Fibroblast of lung (primary cell): ENCODE results near the gene CAMK2N2. TPM values are rescaled to one million over a fixed set of nuclear protein-coding genes. Genes with fewer than 3 reads are reported as not detected.

Experiments
- DNase-seq, 2 donors: peaks; one replicate each; pipeline versions ENCODE4 v3.0.0 to v3.0.0-alpha.2; 2010; ENCODE audit warnings: low read depth in 2 of 2
- H2AFZ ChIP-seq: 2 replicates; pipeline ENCODE4 v1.5.1; 2012; ENCODE audit warnings: low read length, control low read depth, inconsistent platforms
- H3K27ac ChIP-seq: 2 replicates; pipeline ENCODE4 v1.5.1; 2011; ENCODE audit warnings: low read length, control low read depth; ENCODE audit not compliant: insufficient read depth
- H3K27me3 ChIP-seq: 2 replicates; pipeline ENCODE4 v1.5.1; 2011; ENCODE audit warnings: mild to moderate bottlenecking, low read length; ENCODE audit not compliant: control insufficient read depth, insufficient read depth
- H3K36me3 ChIP-seq: 2 replicates; pipeline ENCODE4 v1.5.1; 2011; ENCODE audit warnings: low read length; ENCODE audit not compliant: control insufficient read depth, insufficient read depth
- H3K4me1 ChIP-seq: 2 replicates; pipeline ENCODE4 v1.5.1; 2011; ENCODE audit warnings: low read length; ENCODE audit not compliant: control insufficient read depth, insufficient read depth; ENCODE audit errors: extremely low read depth
- H3K4me2 ChIP-seq: 2 replicates; pipeline ENCODE4 v1.5.1; 2011; ENCODE audit warnings: low read length, control low read depth; ENCODE audit not compliant: insufficient read depth; ENCODE audit errors: extremely low read depth
- H3K4me3 ChIP-seq, 4 experiments: fragments of 200-600 bp in 1 of 4; sonication (generic) in 1 of 4; replicated peaks in 1 of 4; 2 replicates each; pipeline ENCODE4 v1.5.1; 2011 to 2016; ENCODE audit warnings: low read length in 4 of 4, low read depth in 3 of 4, mild to moderate bottlenecking in 3 of 4, control low read depth in 2 of 4, inconsistent platforms in 1 of 4, mixed read lengths in 1 of 4; ENCODE audit not compliant: insufficient read depth in 1 of 4; ENCODE audit errors: control extremely low read depth in 1 of 4
- H3K79me2 ChIP-seq: 2 replicates; pipeline ENCODE4 v1.5.1; 2012; ENCODE audit warnings: mild to moderate bottlenecking, low read length, inconsistent platforms; ENCODE audit not compliant: control insufficient read depth, insufficient read depth
- H3K9ac ChIP-seq: 2 replicates; pipeline ENCODE4 v1.5.1; 2011; ENCODE audit warnings: mild to moderate bottlenecking, low read length, control low read depth; ENCODE audit not compliant: insufficient read depth
- H3K9me3 ChIP-seq: 2 replicates; pipeline ENCODE4 v1.5.1; 2012; ENCODE audit warnings: low read depth, low read length; ENCODE audit not compliant: control insufficient read depth, insufficient read depth
- H4K20me1 ChIP-seq: 2 replicates; pipeline ENCODE4 v1.5.1; 2011; ENCODE audit warnings: low read length; ENCODE audit not compliant: control insufficient read depth, insufficient read depth; ENCODE audit errors: extremely low read depth
- EZH2 ChIP-seq: IDR thresholded peaks from 2 replicates; pipeline ENCODE4 v1.5.1; 2012; ENCODE audit warnings: low read length, control low read depth, mild to moderate bottlenecking; ENCODE audit errors: missing control alignments
- polyA plus RNA-seq, 2 donors: library from polyadenylated mRNA; depleted of rRNA in 1 of 2; stranded (reverse) in 1 of 2; unstranded in 1 of 2; fragments of >200 nt; gene quantifications; 2 replicates each; pipeline ENCODE4 v1.2.1, GENCODE V29; 2011 to 2012; ENCODE audit warnings: missing spikeins in 1 of 2
- total RNA-seq: library from RNA; depleted of rRNA; stranded (reverse); fragments of >200 nt; gene quantifications from 2 replicates; pipeline ENCODE4 v1.2.1, GENCODE V29; 2014
- TF ChIP-seq, protein P1 (sequence below), 2 donors: IDR thresholded peaks in 1 of 2; conservative IDR thresholded peaks in 1 of 2; 1 replicate in 1 of 2; 2 replicates in 1 of 2; pipeline ENCODE4 v1.5.1; 2011 to 2012; ENCODE audit warnings: low read length in 2 of 2, control low read depth in 1 of 2, inconsistent platforms in 1 of 2, low read depth in 1 of 2, mild to moderate bottlenecking in 1 of 2

The CAMK2N2 gene
- total and polyA plus RNA-seq, 2 donors (not counting 1 experiment from before 2014, with no cell fraction given) = under 0.01 to 0.10 TPM

DNA sequence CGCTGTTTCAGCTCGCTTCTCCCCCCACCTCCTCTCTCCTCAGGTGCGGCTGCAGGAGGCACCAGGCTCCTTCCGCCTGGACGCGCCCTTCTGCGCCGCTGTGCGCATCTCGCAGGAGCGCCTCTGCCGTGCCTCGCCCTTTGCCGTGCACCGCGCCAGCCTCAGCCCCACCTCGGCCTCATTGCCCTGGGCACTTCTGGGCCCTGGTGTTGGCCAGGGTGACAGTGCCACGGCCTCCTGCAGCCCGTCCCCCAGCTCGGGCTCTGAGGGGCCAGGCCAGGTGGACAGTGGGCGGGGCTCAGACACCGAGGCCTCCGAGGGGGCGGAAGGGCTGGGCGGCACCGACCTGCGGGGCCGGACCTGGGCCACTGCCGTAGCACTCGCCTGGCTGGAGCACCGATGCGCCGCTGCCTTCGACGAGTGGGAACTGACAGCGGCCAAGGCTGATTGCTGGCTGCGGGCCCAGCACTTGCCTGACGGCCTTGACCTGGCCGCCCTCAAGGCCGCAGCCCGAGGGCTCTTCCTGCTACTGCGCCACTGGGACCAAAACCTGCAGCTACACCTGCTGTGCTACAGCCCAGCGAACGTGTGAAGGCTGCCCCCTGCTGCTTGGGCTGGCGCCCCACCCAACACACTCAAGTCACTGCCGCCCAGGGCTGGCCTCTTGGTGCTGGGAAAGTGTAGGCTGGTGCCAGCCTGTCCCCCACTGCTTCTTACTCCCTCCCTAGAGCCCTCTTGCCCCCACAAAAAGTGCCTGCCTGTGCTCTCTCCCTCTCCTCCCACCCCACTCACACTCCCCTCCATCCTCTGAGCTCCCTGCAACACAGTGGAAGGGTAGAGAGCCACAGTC lies 19.7 kb downstream of the CAMK2N2 start:
- Histone ChIP-seq H2AFZ (no peak overlapping the region), H3K4me3 (no peak overlapping the region), H3K9me3 (no peaks in the 10 kb centered on the region), H3K27ac (no peak overlapping the region), H3K4me2 (no peak overlapping the region), H3K9ac (no peak overlapping the region), H4K20me1 (no peaks in the 10 kb centered on the region), H3K27me3 (no peaks in the 10 kb centered on the region), H3K4me1 (no peaks in the 10 kb centered on the region), H3K36me3 (peaks cover 11% of the 10 kb centered on the region), H3K79me2 (no peaks in the 10 kb centered on the region)
- TF ChIP-seq EZH2 = no peak
- TF ChIP-seq, protein P1, sequence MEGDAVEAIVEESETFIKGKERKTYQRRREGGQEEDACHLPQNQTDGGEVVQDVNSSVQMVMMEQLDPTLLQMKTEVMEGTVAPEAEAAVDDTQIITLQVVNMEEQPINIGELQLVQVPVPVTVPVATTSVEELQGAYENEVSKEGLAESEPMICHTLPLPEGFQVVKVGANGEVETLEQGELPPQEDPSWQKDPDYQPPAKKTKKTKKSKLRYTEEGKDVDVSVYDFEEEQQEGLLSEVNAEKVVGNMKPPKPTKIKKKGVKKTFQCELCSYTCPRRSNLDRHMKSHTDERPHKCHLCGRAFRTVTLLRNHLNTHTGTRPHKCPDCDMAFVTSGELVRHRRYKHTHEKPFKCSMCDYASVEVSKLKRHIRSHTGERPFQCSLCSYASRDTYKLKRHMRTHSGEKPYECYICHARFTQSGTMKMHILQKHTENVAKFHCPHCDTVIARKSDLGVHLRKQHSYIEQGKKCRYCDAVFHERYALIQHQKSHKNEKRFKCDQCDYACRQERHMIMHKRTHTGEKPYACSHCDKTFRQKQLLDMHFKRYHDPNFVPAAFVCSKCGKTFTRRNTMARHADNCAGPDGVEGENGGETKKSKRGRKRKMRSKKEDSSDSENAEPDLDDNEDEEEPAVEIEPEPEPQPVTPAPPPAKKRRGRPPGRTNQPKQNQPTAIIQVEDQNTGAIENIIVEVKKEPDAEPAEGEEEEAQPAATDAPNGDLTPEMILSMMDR (conservative IDR thresholded peaks at IDR 0.05 in 1 of 2, IDR thresholded peaks at IDR 0.05 in 1 of 2; ENCODE audit: low read depth in 1 of 2, low read length in 2 of 2) = peak; percentile 34 to 48
- peak; percentile 30 to 32 for DNase-seq

DNA sequence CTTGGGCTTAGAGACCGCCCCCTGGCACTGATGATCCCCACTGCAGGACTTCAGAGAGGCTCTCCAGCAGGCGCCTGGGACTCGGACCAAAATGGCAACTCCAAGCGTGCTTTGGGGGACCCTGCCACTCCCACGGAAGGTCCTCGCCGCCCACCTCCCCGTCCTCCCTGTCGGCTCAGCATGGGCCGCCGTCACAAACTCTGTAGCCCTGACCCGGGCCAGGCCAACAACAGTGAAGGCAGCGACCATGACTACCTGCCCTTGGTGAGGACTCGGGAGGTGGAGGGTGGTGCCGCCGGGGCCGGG lies 20.3 kb downstream of the CAMK2N2 start:
- H2AFZ ChIP-seq = no peak overlapping the region
- H3K27ac ChIP-seq = no peak overlapping the region
- no peaks in the 10 kb centered on the region for H4K20me1 ChIP-seq
- H3K4me3 ChIP-seq = no peak overlapping the region
- no peaks in the 10 kb centered on the region for H3K79me2 ChIP-seq
- H3K27me3 ChIP-seq = no peaks in the 10 kb centered on the region
- no peaks in the 10 kb centered on the region for H3K9me3 ChIP-seq
- H3K36me3 ChIP-seq = peaks cover 11% of the 10 kb centered on the region
- H3K4me1 ChIP-seq = no peaks in the 10 kb centered on the region
- H3K4me2 ChIP-seq = no peak overlapping the region
- DNase-seq = no peak
- TF ChIP-seq, protein P1 (conservative IDR thresholded peaks at IDR 0.05 in 1 of 2, IDR thresholded peaks at IDR 0.05 in 1 of 2; ENCODE audit: low read depth in 1 of 2, low read length in 2 of 2) = no peak
- TF ChIP-seq EZH2 = no peak
- H3K9ac ChIP-seq = no peak overlapping the region

DNA sequence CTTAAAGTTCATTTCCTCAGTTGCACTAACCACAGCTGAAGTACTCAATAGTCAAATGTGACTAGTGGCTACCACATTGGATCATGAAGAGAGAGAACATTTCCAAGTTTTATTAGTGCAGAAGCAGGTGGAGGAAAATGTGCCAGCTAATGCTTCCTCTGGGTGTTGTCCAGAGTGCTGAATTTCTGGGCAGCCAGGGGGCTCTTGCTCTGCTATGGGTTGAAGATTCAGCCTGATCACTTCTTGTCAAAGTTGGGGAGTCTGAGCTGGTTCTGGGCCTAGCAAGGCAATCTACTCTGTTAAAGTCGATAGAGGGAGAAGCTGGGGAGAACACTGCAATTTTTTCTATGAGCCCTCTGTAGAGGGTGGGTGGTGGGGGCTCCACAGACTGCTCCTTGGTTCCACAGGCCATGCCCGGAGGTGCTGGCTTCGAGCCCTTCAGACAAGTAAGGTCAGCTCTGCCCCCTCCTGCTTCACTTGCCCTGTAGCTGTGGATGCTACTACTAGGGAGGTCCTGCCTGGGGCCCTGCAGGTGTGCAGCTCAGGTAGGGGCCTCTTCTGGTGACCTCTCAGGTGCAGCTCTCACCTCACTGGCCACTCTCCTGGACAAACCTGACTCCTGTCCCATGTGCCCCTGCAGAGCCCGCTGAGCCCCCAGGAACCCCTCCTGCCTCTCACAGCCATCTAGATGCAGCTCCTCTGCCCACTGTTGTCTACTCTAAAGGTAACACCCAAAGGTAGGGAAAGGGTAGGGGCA lies 20.8 kb downstream of the CAMK2N2 start:
- no peaks in the 10 kb centered on the region for H3K27me3 ChIP-seq
- no peak overlapping the region for H3K27ac ChIP-seq
- H3K36me3 ChIP-seq = peaks cover 11% of the 10 kb centered on the region
- TF ChIP-seq, protein P1 (conservative IDR thresholded peaks at IDR 0.05 in 1 of 2, IDR thresholded peaks at IDR 0.05 in 1 of 2; ENCODE audit: low read depth in 1 of 2, low read length in 2 of 2) = no peak
- no peak for TF ChIP-seq EZH2
- H3K79me2 ChIP-seq = no peaks in the 10 kb centered on the region
- H4K20me1 ChIP-seq = no peaks in the 10 kb centered on the region
- H3K9ac ChIP-seq = no peak overlapping the region
- no peaks in the 10 kb centered on the region for H3K4me1 ChIP-seq
- H2AFZ ChIP-seq = no peak overlapping the region
- no peak overlapping the region for H3K4me2 ChIP-seq
- no peaks in the 10 kb centered on the region for H3K9me3 ChIP-seq
- H3K4me3 ChIP-seq = no peak overlapping the region
- DNase-seq = peak; percentile 33 to 35
